Duodenal mucosa (tissue), 2 donors: Measurements from ENCODE around the gene MAP9.
"Not testable (repeated sequence)": the region's sequence is repeated elsewhere in the genome, so short reads cannot be mapped to it uniquely, and the experiment has no call there.

Experiments
- H3K27ac ChIP-seq: one replicate; pipeline ENCODE4 v1.7.0; 2013; ENCODE audit warnings: low read depth, low read length
- H3K27me3 ChIP-seq, 2 donors: one replicate each; pipeline ENCODE4 v1.7.0; 2013; ENCODE audit warnings: low read length in 2 of 2, control low read depth in 1 of 2; ENCODE audit not compliant: insufficient read depth in 2 of 2, control insufficient read depth in 1 of 2
- H3K36me3 ChIP-seq, 2 donors: one replicate each; pipeline ENCODE4 v1.7.0; 2013; ENCODE audit warnings: low read length in 2 of 2, control low read depth in 1 of 2; ENCODE audit not compliant: insufficient read depth in 2 of 2, control insufficient read depth in 1 of 2
- H3K4me1 ChIP-seq, 2 donors: one replicate each; pipeline ENCODE4 v1.7.0; 2013; ENCODE audit warnings: low read length in 2 of 2, control low read depth in 1 of 2; ENCODE audit not compliant: insufficient read depth in 2 of 2, control insufficient read depth in 1 of 2
- H3K4me3 ChIP-seq, 2 donors: one replicate each; pipeline ENCODE4 v1.7.0; 2013; ENCODE audit warnings: low read length in 2 of 2, low read depth in 1 of 2
- H3K9ac ChIP-seq, 2 donors: one replicate each; pipeline ENCODE4 v1.7.0; 2013; ENCODE audit warnings: low read length in 2 of 2, low read depth in 1 of 2
- H3K9me3 ChIP-seq, 2 donors: one replicate each; pipeline ENCODE4 v1.7.0; 2013; ENCODE audit warnings: low read length in 2 of 2, control low read depth in 1 of 2; ENCODE audit not compliant: control insufficient read depth in 1 of 2

Gene MAP9

GRCh38 chr4:155319516-155319915, 57.2 kb downstream of the MAP9 start:
- no peaks in the 10 kb centered on the region for H3K27me3 ChIP-seq
- H3K36me3 ChIP-seq: no peaks in the 10 kb centered on the region
- H3K27ac ChIP-seq: no peak overlapping the region
- H3K4me3 ChIP-seq: no peak overlapping the region
- H3K9me3 ChIP-seq: peaks cover 0 to 1% of the 10 kb centered on the region in 2 donors
- no peak overlapping the region for H3K9ac ChIP-seq
- no peaks in the 10 kb centered on the region for H3K4me1 ChIP-seq

DNA sequence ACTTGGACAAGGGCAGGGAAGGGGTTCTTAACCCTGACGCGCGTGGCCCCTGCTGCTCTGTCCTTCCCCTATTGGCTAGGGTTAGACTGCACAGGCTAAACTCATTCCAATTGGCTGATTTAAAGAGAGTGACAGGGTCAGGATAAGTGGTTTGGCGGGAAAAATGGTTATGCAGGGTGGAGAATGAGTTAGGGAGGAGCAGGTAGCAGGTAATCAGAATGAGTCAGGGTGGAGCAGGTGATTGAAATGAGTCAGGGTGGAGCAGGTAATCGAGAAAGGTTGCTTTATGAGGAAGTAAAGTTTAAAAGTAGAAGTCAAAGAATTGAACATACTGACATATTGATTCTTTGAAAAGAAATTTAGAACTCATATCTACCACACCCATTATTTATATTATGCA, 64.7 kb downstream of the MAP9 start:
- H3K9ac ChIP-seq, H3K27me3 ChIP-seq, H3K4me3 ChIP-seq, H3K36me3 ChIP-seq, H3K4me1 ChIP-seq, H3K9me3 ChIP-seq, H3K27ac ChIP-seq: not testable (repeated sequence)

- H3K27ac ChIP-seq: no peak overlapping the region
- H3K9ac ChIP-seq: no peak overlapping the region
- H3K36me3 ChIP-seq: no peaks in the 10 kb centered on the region
- no peaks in the 10 kb centered on the region for H3K4me1 ChIP-seq
- H3K9me3 ChIP-seq: no peaks in the 10 kb centered on the region
- H3K4me3 ChIP-seq: no peak overlapping the region
- no peaks in the 10 kb centered on the region for H3K27me3 ChIP-seq
These were observed 69.0 kb downstream of the MAP9 start for GRCh38 chr4:155307731-155308277.

DNA sequence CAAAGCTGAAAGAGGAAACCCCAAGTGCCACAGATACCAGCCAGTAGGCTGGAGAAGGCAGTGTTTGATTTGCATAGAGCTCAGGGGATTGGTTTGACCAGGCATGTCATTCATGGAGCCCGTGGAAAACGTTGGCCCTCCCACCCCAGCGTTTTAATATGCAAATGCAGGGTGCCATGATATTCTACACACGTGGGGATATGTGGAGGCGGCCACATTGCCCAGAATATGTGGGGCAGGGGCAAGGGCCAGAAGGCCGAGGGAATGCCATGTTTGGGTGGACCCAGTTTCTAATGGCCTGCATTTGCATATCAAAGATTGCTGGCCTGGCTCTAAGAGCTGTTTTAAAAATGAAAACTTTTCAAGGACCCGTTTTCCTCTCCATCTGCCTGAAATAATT, 71.1 kb downstream of the MAP9 start:
- Histone ChIP-seq H3K4me3 (no peak overlapping the region), H3K27me3 (no peaks in the 10 kb centered on the region), H3K27ac (no peak overlapping the region), H3K4me1 (no peaks in the 10 kb centered on the region), H3K9me3 (no peaks in the 10 kb centered on the region), H3K9ac (no peak overlapping the region), H3K36me3 (no peaks in the 10 kb centered on the region)

- H3K9me3 ChIP-seq: no peaks in the 10 kb centered on the region
- H3K27me3 ChIP-seq: no peaks in the 10 kb centered on the region
- no peak overlapping the region for H3K9ac ChIP-seq
- no peaks in the 10 kb centered on the region for H3K36me3 ChIP-seq
- no peaks in the 10 kb centered on the region for H3K4me1 ChIP-seq
- H3K27ac ChIP-seq: no peak overlapping the region
- no peak overlapping the region for H3K4me3 ChIP-seq
These were observed 72.4 kb downstream of the MAP9 start for GRCh38 chr4:155304375-155304774.

- no peaks in the 10 kb centered on the region for H3K27me3 ChIP-seq
- no peaks in the 10 kb centered on the region for H3K4me1 ChIP-seq
- no peak overlapping the region for H3K4me3 ChIP-seq
- H3K9me3 ChIP-seq: peaks cover 5 to 6% of the 10 kb centered on the region in 2 donors
- no peaks in the 10 kb centered on the region for H3K36me3 ChIP-seq
- H3K9ac ChIP-seq: no peak overlapping the region
- H3K27ac ChIP-seq: no peak overlapping the region
These were observed 77.7 kb downstream of the MAP9 start for GRCh38 chr4:155299103-155299502.
